Epithelial cell of proximal tubule (primary cell): Measurements from ENCODE around the gene GDPD4. TPM values are rescaled to one million over a fixed set of nuclear protein-coding genes. Genes with fewer than 3 reads are reported as not detected.

Experiments used
- DNase-seq: peaks from one replicate; pipeline ENCODE4 v3.0.0-alpha.2; 2011; ENCODE audit warnings: low read depth
- H3K4me3 ChIP-seq: 2 replicates; pipeline ENCODE4 v1.5.1; 2011; ENCODE audit warnings: low read depth, mild to moderate bottlenecking, low read length
- CTCF ChIP-seq: conservative IDR thresholded peaks from 2 replicates; pipeline ENCODE4 v1.5.1; 2012; ENCODE audit warnings: low read depth, mild to moderate bottlenecking, low read length
- total RNA-seq: library from RNA; depleted of rRNA; stranded (reverse); fragments of >200 nt; gene quantifications from 2 replicates; pipeline ENCODE4 v1.2.3, GENCODE V29; 2015

The GDPD4 gene, protein sequence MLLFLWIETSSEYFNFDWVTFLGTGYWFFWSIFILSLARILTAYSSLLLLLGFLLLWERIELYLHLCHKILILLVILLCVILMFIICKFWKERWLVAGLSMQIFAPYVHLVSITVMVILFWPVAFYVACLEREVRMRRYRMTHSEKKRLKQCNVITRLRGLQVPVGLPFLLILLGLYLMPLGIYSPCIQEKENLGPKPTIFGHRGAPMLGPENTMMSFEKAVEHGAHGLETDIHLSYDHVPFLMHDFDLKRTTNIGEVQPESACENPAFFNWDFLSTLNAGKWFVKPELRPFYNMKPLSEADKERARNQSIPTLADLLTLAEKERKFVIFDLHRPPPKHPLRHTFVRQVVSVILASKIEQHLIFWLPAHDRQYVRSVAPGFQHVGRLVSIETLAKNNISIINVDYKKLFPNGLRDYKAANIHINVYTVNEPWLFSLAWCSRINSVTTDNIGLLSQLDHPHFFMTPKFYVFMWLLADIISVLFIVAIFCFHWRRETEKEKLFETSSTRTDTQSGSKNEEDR
- total RNA-seq: not detected in 2 replicates

GRCh38 chr11:77301510-77301909 lies at the start of gene GDPD4:
TSS of gene GDPD4 (minus strand) at chr11:77301686. CDS start at chr11:77285137, 16,549 bp downstream.
- DNase-seq: no peak
- H3K4me3 ChIP-seq: no peak within 1 kb of the TSS

GRCh38 chr11:77347948-77348347 lies 46.5 kb upstream of the GDPD4 start:
- no peak for TF ChIP-seq CTCF
- H3K4me3 ChIP-seq: no peak overlapping the region
- no peak for DNase-seq

More at GRCh38 chr11:77301510-77301909, at the start of gene GDPD4:
- no peak for TF ChIP-seq CTCF

DNA sequence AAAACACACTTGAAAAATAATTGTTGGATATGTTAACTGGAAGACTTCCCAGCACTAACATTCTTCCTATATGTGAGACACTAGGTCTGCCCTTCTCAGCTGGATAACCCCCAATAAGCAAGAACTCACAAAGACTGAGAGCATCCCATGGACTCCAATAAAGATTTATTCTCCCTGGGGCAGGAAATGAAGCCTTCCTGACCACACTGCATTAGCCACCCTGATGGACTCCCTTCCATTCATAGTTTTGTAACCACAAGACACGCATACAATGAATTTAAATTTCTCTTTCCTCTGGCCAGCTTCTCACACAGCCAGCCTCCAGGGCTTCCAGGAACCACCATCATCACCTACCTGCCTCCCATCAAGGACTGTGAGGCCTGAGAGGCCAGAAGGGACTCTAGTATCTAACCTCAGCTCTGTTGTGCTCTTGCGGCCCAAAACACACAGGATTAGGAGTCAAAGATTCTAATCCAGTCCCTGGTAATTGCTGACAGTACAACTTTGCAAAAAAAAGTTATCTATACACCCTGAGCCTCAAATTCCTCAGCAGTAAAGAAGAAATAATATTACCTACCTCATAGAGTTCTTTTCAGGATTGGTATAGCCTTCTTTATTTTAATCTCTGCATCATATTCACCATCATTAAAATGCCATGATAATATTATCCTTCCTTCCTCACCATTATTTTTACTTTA lies 45.6 kb upstream of the GDPD4 start:
- H3K4me3 ChIP-seq: no peak overlapping the region
- no peak for TF ChIP-seq CTCF
- no peak for DNase-seq

DNA sequence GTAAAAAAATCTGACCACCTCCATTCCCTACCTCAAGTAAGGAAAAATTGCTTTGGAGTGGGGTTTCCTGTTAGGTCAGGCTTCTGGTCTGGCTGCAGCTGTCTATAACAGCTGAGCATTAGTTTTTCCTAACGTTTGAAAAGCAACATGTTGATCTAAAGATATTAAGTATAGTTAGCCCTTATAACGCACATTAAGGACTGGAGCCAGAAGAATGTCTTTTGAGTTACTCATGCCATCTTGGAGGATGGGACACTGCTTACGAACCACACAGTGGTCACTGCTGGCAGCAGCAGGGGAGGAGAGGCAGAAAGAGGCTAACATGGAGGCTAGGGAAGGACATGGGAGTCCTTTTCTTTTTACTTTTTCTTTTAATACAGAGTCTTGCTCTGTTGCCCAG lies 44.1 kb upstream of the GDPD4 start:
- DNase-seq: no peak
- no peak overlapping the region for H3K4me3 ChIP-seq
- no peak for TF ChIP-seq CTCF

- no peak for DNase-seq
- no peak overlapping the region for H3K4me3 ChIP-seq
- no peak for TF ChIP-seq CTCF
Measured at GRCh38 chr11:77340501-77340900, 39.0 kb upstream of the GDPD4 start.

- DNase-seq: no peak
- no peak for TF ChIP-seq CTCF
- H3K4me3 ChIP-seq: no peak overlapping the region
Measured at GRCh38 chr11:77332259-77332658, 30.8 kb upstream of the GDPD4 start.
